Right ventricle myocardium superior (tissue), 1 donor: ENCODE measurements around the gene ARID3C. TPM values are rescaled to one million over a fixed set of nuclear protein-coding genes. Genes with fewer than 3 reads are reported as not detected.

ENCODE experiments used
- ATAC-seq: fragments of 200-7000 bp; cut with Tn5 transposase; one replicate; pipeline ENCODE4 v1.9.1; 2020; ENCODE audit warnings: mild to moderate bottlenecking; ENCODE audit not compliant: poor library complexity
- DNase-seq: peaks from one replicate; pipeline ENCODE4 v3.0.0-alpha.2; 2020
- intact Hi-C: fragments of 100-400 bp; cut with DNase I; formaldehyde crosslinking; loops from one replicate; pipeline ENCODE4 v1.11.2; 2022
- total RNA-seq: library from RNA; stranded (reverse); fragmentation: NEBNext Ultra II Directional; extraction: Animal tissue kit (Norgen Biotek cat#: 25700); gene quantifications from one replicate; pipeline ENCODE4 v1.2.1, GENCODE V29; 2021
- donor health status: DM: no; HTN: yes; CAD: no; lungs with severe emphysema.

Gene ARID3C
- total RNA-seq, 1 donor from 2014 or later, result not detected

- intact Hi-C loops, result no loop called here
- DNase-seq (no peak), ATAC-seq (no peak)
These were observed 42.8 kb downstream of the ARID3C start for GRCh38 chr9:34585946-34586669.

- ATAC-seq (no peak), DNase-seq (no peak)
- intact Hi-C loops, result no loop called here
These were observed 43.9 kb downstream of the ARID3C start for GRCh38 chr9:34584970-34585369.

GRCh38 chr9:34582787-34583186, 46.1 kb downstream of the ARID3C start:
- DNase-seq, result no peak
- intact Hi-C loops, result no loop called here
- no peak for ATAC-seq

- ATAC-seq, result no peak
- intact Hi-C loops, result no loop called here
- no peak for DNase-seq
These were observed 47.5 kb downstream of the ARID3C start for GRCh38 chr9:34581318-34581717.

GRCh38 chr9:34580358-34580757, 48.5 kb downstream of the ARID3C start:
- intact Hi-C loops, result no loop called here
- DNase-seq (peak; percentile 8), ATAC-seq (no peak)

- intact Hi-C loops, result no loop called here
These were observed 49.1 kb downstream of the ARID3C start for GRCh38 chr9:34579808-34580163.

GRCh38 chr9:34579104-34579807, 49.6 kb downstream of the ARID3C start:
- intact Hi-C loops, result no loop called here
- DNase-seq (no peak), ATAC-seq (peak; percentile 81)

More at GRCh38 chr9:34579808-34580163, 49.1 kb downstream of the ARID3C start:
- ATAC-seq, result no peak
- peak; percentile 5 for DNase-seq

GRCh38 chr9:34578241-34579103, 50.4 kb downstream of the ARID3C start:
- no peak for DNase-seq
- ATAC-seq, result peak; percentile 62
- intact Hi-C loops, result no loop called here

- intact Hi-C loops, result no loop called here
- DNase-seq (no peak), ATAC-seq (no peak)
These were observed 51.2 kb downstream of the ARID3C start for GRCh38 chr9:34577400-34578240.

GRCh38 chr9:34576597-34577399, 52.1 kb downstream of the ARID3C start:
- DNase-seq (no peak), ATAC-seq (no peak)

GRCh38 chr9:34575862-34576596, 52.8 kb downstream of the ARID3C start:
- no peak for DNase-seq
- no peak for ATAC-seq
- intact Hi-C loops, result no loop called here

More at GRCh38 chr9:34576597-34577399, 52.1 kb downstream of the ARID3C start:
- intact Hi-C loops, result no loop called here

- no peak for DNase-seq
- no peak for ATAC-seq
- intact Hi-C loops, result no loop called here
These were observed 53.6 kb downstream of the ARID3C start for GRCh38 chr9:34575241-34575640.

GRCh38 chr9:34574571-34574970, 54.3 kb downstream of the ARID3C start:
- ATAC-seq (no peak), DNase-seq (no peak)
- intact Hi-C loops, result no loop called here

GRCh38 chr9:34573599-34574325, 55.1 kb downstream of the ARID3C start:
- ATAC-seq (no peak), DNase-seq (no peak)
- intact Hi-C loops, result no loop called here

- ATAC-seq (no peak), DNase-seq (no peak)
- intact Hi-C loops, result no loop called here
These were observed 56.2 kb downstream of the ARID3C start for GRCh38 chr9:34572628-34573027.

GRCh38 chr9:34572092-34572491, 56.8 kb downstream of the ARID3C start:
- ATAC-seq, result no peak
- no peak for DNase-seq
- intact Hi-C loops, result no loop called here

GRCh38 chr9:34571481-34571810, 57.4 kb downstream of the ARID3C start:
- intact Hi-C loops, result no loop called here
- no peak for DNase-seq
- ATAC-seq, result no peak
